HG03439 (cell line): ENCODE results near the gene IRS2.
"Not testable (repeated sequence)": the region's sequence is repeated elsewhere in the genome, so short reads cannot be mapped to it uniquely, and the experiment has no call there.

Experiments used
- ATAC-seq: cut with Tn5 transposase; IDR thresholded peaks from one replicate; pipeline ENCODE4 v1.9.1; 2021; ENCODE audit warnings: mild to moderate bottlenecking, moderate library complexity; ENCODE audit not compliant: unreplicated experiment

The IRS2 gene

GRCh38 chr13:109737046-109737573 is 49.3 kb downstream of the IRS2 start:
- ATAC-seq = no peak

- no peak for ATAC-seq
Measured at GRCh38 chr13:109735436-109735966, 50.9 kb downstream of the IRS2 start.

DNA sequence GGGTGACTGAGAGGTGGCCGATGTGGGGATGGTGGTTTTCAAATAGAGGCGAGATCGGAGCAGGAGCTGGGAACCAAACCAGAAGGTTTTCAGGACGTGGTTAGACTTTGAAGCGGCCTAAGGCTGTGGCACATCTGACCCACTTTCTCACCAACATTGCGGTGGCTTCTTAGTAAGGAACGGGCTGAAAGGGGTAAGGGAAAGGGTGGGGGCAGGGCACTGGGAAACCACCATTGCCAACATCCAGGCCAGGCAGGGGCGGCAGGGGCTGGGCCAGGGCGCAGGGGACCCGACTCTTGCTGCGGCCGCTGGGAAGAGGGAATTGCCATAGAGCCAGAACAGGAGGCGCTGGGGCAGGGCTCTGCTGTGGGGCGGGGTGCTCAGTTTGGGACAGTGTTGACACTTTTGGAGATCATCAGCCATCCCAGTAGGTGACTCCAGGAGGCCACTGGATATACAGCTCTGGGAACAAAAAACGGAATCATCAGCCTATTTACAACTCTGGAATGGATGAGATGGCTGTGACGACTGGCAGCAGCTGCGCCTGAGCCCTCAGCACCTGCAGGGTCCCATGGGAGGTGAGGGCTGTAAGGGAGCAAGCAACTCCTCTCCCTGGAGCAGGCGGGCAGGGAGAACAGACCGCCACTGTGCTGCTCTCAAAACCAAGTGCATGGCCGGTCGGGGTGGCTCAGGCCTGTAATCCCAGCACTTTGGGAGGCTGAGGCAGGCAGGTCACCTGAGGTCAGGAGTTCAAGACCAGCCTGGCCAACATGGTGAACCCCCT is 52.2 kb downstream of the IRS2 start:
- ATAC-seq = no peak

GRCh38 chr13:109733550-109733949 is 52.8 kb downstream of the IRS2 start:
- ATAC-seq = no peak

GRCh38 chr13:109732470-109733170 is 53.8 kb downstream of the IRS2 start:
- not testable (repeated sequence) for ATAC-seq

GRCh38 chr13:109730812-109731335 is 55.5 kb downstream of the IRS2 start:
- no peak for ATAC-seq

DNA sequence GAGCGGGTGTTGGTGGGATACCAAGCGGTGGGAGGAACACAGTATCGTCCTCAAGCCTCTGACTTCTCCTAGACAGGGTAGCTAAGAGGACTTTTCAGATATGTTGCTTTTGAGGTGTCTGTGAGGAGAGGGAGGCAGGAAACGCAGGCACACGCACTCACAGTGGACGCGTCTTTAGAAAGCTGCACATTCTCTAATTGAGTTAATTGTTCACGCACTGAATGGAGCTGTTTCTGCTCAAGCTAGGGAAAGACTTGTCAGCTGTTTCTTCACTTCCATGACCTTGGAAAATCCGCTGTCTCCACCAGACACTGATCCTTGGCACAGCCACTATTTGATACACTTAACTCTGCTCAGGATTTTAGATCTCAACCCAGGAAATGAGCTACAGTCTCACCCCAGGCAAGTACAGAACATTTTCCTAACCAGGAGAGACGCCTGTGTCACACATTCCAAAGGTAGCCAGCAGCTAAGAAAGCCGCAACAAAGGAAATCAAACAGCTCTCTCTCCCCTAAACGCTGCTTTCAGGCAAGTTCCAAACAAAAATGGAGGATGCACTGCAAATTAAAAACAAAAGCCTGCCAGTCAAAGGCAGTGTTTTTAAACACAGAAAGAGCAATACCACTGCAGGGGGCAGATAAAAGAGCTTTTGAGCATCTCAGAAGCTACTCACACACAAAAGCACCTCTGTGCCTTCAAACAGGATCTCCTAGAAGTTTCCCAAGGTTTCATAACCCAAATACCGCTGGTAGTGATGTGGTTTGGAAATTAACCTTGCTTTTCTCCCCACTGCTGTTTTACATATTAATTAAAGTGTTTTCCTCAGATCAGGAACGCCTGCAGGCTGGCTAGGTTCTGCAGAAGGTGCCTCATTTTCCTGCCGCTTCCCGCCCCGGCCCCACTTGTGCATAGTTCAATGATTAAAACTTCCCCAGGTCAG is 57.3 kb downstream of the IRS2 start:
- no peak for ATAC-seq

DNA sequence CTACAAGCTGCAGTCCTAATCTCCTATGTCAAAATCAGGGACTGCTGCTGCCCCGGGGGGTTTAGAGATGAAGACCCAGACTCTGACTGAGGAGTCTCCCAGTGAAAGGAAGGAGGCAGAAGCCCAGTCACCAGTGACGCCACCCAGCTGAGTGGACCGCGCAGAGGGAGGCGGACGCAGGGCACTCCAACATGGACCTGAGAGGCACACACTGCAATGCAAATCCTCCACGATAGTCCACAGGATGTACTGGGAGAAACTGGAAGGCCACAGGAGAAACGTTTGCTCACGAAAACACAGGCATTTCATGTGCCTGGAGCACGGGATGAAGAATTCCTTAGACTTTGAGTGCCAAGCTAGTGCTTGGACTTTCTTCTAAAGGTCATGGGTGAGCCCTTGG is 58.3 kb downstream of the IRS2 start:
- no peak for ATAC-seq

DNA sequence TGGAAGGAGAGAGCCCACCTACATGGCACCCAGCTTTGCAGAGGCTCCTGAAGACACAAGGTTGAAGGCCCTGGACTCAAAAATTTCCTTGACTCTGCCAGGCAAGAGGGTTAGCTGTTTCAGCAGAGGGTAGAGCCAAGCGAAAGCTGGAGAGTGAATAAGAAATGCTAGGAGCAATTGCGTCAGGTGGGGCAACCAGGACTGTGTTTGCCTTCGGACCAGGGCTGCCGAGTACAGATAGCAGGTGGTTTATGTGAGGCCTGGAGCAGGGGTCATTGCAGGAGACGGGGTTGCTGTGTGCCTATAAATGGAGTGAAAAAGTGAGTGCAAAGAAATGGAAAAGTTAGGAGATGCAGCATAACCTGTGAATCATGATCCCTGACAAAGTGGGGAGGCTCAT is 59.1 kb downstream of the IRS2 start:
- ATAC-seq = no peak

DNA sequence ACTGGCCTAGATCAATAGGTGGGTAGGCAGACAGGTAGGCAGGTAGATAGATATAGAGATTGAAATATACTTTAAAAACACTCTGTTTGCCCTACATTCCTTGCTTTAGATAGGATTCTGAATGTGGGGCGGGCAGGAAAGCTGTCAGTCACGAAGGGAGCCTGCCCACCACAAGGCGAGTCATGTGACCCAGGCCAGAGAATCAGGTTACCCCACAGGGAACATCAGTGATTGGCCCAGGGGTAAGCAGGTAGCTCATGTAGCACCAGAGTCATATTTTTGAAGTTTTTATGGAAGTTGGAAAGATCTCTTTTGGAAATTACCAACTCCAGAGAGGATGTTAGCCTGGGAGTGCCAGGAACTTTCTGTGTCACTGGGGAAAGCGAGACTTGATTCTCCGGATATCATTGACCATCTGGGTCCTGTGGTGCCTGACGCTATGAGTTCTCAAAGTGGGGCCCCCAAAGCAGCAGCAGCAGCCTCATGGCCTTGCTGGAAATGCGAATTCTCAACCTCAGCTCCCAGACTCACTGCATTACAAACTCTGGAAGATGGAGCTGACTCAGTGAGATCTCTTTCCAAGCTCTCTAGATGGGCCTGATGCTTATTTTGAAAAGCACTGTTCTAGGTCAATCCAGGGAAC is 60.3 kb downstream of the IRS2 start:
- ATAC-seq = no peak

DNA sequence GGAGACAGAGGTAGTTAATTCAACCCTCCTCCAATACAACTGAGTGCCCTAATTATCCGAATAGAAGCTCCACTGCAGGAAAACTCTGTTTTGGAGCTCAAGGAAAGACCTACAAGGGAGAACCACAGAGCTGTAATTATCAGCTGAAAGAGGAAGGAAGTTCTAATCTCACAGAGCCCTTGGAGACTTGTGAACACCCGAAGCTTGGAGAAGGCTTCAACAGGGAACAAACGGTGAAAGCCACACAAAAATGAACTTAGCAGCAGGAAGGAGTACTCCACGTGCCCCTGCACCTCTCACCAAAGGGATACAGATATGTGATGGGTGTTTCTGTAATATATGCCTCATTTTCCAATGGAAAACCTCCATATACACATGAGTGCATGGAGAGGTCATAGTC is 61.1 kb downstream of the IRS2 start:
- ATAC-seq = no peak

GRCh38 chr13:109724603-109725002 is 61.8 kb downstream of the IRS2 start:
- ATAC-seq = no peak

DNA sequence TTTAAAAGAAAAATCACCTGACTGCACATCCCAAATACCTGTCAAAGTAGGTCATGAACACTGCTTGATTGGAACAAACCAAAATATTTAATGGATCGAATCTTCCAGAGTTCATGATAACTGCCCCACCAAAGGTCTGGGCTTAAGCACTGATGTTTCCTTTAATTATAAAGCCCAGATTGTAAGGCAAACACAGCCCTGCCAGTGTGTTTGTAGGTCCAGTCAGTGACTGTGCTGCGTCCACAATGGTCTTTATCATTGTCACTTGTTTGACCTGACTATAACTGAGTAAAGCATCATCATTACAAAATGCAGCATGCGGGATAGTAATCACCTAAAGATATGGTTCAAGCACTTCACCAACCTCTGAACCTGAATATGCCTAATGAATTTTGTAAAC is 63.3 kb downstream of the IRS2 start:
- no peak for ATAC-seq

GRCh38 chr13:109722068-109722467 is 64.3 kb downstream of the IRS2 start:
- no peak for ATAC-seq

DNA sequence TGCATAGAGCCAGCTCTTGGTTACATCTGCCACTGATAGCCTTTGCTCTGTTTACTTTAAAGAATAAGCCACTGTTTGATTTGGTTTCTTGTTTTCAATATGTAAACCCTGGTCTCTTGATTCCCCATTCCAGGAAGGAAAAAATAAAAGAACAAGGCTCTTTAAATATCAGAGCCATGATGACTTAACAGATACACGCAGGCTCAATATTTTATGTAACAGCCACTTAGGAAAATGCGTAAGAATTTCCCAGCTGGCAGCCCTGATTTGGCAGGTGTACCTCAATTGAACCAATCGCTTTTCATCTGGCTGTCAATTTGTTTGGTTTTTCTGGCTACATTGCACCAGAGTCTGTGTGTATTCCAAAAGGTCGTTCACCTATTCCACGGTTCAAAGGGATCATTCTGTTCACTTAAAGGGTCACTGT is 65.6 kb downstream of the IRS2 start:
- ATAC-seq = no peak

GRCh38 chr13:109719962-109720646 is 66.3 kb downstream of the IRS2 start:
- ATAC-seq = no peak

DNA sequence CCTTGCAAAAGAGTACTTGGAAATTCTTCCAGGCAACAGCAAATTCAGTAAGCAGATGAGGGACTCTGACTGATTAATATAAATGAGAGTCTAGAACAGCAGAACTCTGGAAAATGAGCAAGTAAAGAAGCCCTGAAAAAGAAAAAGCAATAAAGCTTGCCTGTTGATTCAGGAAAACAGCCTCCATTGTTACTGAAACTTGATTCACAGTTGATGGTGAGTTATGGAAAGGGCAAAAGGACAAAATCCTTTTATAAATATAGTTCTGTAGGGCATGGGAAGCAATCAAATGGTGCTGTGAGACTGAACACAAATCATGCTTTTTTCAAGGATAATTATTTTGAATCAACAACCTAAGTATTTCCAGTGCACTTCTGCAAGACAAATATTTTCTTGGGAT is 67.7 kb downstream of the IRS2 start:
- no peak for ATAC-seq

GRCh38 chr13:109717686-109718085 is 68.7 kb downstream of the IRS2 start:
- ATAC-seq = no peak

GRCh38 chr13:109715902-109716301 is 70.5 kb downstream of the IRS2 start:
- ATAC-seq = no peak

GRCh38 chr13:109713681-109714080 is 72.7 kb downstream of the IRS2 start:
- no peak for ATAC-seq
